Smooth muscle cell of the brain vasculature (primary cell): ENCODE results near the gene TOE1.
"Not testable (repeated sequence)": the region's sequence is repeated elsewhere in the genome, so short reads cannot be mapped to it uniquely, and the experiment has no call there.

Experiments
- DNase-seq: peaks from one replicate; pipeline ENCODE4 v3.0.0-alpha.2; 2012; ENCODE audit warnings: low read depth, low spot score

Gene TOE1

GRCh38 chr1:45354838-45355237 lies 14.9 kb downstream of the TOE1 start:
- no peak for DNase-seq

DNA sequence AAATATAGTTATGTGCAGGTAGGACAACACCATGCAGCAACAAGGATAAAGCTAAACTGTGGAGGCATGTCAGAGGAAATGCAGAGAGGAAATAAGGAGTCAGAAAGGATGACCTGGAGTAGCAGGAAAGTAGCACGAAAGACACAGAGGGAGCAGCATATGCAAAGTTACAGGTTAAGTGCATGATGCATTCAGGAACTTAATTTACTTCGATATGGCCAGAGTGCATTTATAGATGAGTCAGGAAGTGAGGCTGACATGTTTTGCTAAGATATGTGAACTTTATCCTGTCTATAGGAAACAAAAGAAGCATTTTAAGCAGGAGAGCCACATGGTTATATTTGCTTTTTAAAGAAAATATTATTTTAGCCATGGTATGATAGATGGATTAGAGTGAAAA lies 15.7 kb downstream of the TOE1 start:
- DNase-seq, result no peak

DNA sequence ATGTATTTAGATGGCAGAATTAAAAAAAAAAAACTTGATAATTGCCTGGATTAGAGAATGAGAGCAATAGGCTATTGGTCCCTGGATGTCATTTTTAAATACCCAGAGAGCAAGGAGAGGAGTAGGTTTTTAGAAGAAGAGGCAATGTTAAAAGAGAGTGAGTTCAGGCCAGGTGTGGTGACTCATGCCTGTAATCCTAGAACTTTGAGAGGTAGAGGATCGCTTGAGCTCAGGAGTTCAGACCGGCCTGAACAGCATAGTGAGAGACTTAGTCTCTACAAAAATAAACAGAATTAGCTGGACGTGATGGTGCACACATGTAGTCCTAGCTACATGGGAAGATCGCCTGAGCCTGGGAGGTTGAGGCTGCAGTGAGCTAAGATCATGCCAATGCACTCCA lies 16.2 kb downstream of the TOE1 start:
- DNase-seq, result no peak

- peak; percentile 55 for DNase-seq
Measured at GRCh38 chr1:45359882-45360513, 20.0 kb downstream of the TOE1 start.

GRCh38 chr1:45360981-45361380 lies 21.0 kb downstream of the TOE1 start:
- DNase-seq, result peak; percentile 37

GRCh38 chr1:45364294-45364693 lies 24.3 kb downstream of the TOE1 start:
- no peak for DNase-seq

GRCh38 chr1:45365051-45365450 lies 25.1 kb downstream of the TOE1 start:
- DNase-seq, result no peak

- no peak for DNase-seq
Measured at GRCh38 chr1:45370575-45370974, 30.6 kb downstream of the TOE1 start.

GRCh38 chr1:45373573-45373972 lies 33.6 kb downstream of the TOE1 start:
- DNase-seq, result no peak

GRCh38 chr1:45375104-45376090 lies 35.4 kb downstream of the TOE1 start:
- DNase-seq, result no peak

- no peak for DNase-seq
Measured at GRCh38 chr1:45378184-45378583, 38.2 kb downstream of the TOE1 start.

- no peak for DNase-seq
Measured at GRCh38 chr1:45379524-45379923, 39.6 kb downstream of the TOE1 start.

GRCh38 chr1:45380125-45380524 lies 40.2 kb downstream of the TOE1 start:
- no peak for DNase-seq

- DNase-seq, result no peak
Measured at GRCh38 chr1:45380730-45381129, 40.8 kb downstream of the TOE1 start.

- no peak for DNase-seq
Measured at GRCh38 chr1:45381243-45381642, 41.3 kb downstream of the TOE1 start.

DNA sequence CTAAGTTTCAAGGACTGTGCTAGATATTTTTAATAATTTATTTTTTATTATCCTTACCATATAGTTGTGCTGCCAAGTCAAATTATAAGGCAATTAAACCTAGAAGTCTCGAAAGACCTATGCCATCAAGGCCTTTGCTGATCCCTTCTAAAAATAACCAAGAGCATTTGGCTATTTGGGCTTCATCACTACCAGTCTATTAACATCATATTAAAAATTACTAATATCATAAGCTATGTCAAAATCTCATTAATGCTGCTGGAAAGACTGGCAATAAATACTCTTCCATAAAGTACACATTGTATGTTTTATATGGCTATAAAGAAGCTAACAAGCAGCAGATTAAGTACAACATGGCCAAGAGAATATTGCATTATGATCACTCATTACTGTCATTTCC lies 43.2 kb downstream of the TOE1 start:
- DNase-seq, result no peak

DNA sequence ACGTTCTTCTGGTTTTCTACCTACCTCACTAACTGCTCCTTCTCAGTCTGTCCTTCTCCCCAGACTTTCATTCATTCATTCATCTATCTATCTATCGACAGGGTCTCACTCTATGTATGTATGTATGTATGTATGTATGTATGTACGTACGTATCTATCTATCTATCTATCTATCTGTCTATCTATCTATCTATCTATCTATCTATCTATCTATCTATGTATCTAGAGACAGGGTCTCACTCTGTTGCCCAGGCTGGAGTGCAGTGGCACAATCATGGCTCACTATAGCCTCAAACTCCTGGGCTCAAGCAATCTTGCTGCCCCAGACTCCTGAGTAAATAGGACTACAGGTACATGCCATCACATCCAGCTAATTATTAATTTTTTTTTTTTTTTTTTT lies 44.2 kb downstream of the TOE1 start:
- DNase-seq, result not testable (repeated sequence)

DNA sequence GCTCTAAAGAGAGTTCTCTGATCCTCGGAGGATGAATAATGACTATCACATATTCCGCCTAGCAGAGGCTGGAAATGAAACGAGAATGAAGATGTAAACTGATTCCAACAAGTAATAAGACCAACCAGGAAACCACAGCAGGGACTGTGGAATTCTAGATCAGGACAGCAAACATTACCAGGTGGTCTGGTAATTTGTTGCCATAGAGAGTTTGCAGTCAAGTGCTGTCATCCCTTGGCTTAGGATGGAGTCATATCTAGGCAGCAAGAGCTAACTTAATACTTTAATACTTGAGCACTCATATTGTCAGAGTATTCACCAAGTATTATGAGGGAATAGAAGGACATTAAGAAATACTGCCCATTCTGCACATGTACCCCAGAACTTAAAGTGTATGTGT lies 45.3 kb downstream of the TOE1 start:
- no peak for DNase-seq

DNA sequence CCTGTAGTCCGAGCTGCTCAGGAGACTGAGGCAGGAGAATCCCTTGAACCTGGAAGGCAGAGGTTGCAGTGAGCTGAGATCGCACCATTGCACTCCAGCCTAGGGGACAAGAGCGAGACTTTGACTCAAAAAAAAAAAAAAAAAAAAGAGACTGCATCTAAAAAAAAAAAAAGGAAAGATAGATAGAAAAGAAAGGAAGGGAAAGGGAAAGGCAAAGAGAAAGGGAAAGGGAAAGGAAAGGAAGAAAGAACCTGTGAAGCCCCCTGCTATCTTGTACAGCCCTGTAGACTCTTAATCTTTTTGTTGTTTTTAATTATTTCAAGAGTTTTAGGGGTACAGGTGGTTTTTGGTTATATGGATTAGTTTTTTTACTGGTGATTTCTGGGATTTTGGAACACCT lies 46.2 kb downstream of the TOE1 start:
- DNase-seq, result no peak
